Smooth muscle cell of the brain vasculature (primary cell): ENCODE results near the gene SIPA1L3.
"Not testable (repeated sequence)": the region's sequence is repeated elsewhere in the genome, so short reads cannot be mapped to it uniquely, and the experiment has no call there.

Experiments used
- DNase-seq: peaks from one replicate; pipeline ENCODE4 v3.0.0-alpha.2; 2012; ENCODE audit warnings: low read depth, low spot score

SIPA1L3 gene

GRCh38 chr19:37906869-37907734, at the start of gene SIPA1L3:
SIPA1L3 (plus strand) TSS chr19:37907208; CDS start chr19:38081566, 174,358 bp downstream.
- peak; percentile 92 for DNase-seq

GRCh38 chr19:37864501-37864900, 42.5 kb upstream of the SIPA1L3 start:
- no peak for DNase-seq

- DNase-seq: not testable (repeated sequence)
These were observed 41.1 kb upstream of the SIPA1L3 start for GRCh38 chr19:37865930-37866329.

- DNase-seq: no peak
These were observed 39.2 kb upstream of the SIPA1L3 start for GRCh38 chr19:37867831-37868230.

- no peak for DNase-seq
These were observed 37.2 kb upstream of the SIPA1L3 start for GRCh38 chr19:37869766-37870340.

GRCh38 chr19:37872383-37872782, 34.6 kb upstream of the SIPA1L3 start:
- no peak for DNase-seq

- no peak for DNase-seq
These were observed 32.2 kb upstream of the SIPA1L3 start for GRCh38 chr19:37874784-37875183.

GRCh38 chr19:37876032-37876431, 31.0 kb upstream of the SIPA1L3 start:
- no peak for DNase-seq

- DNase-seq: no peak
These were observed 29.9 kb upstream of the SIPA1L3 start for GRCh38 chr19:37877147-37877546.

GRCh38 chr19:37885392-37885791, 21.6 kb upstream of the SIPA1L3 start:
- DNase-seq: no peak

GRCh38 chr19:37886571-37886970, 20.4 kb upstream of the SIPA1L3 start:
- no peak for DNase-seq

GRCh38 chr19:37893845-37894575, 13.0 kb upstream of the SIPA1L3 start:
- DNase-seq: no peak

- DNase-seq: no peak
These were observed 10.8 kb upstream of the SIPA1L3 start for GRCh38 chr19:37896180-37896579.

GRCh38 chr19:37899453-37899852, 7.6 kb upstream of the SIPA1L3 start:
- DNase-seq: no peak

GRCh38 chr19:37899966-37900365, 7.0 kb upstream of the SIPA1L3 start:
- no peak for DNase-seq

GRCh38 chr19:37902668-37903067, 4.3 kb upstream of the SIPA1L3 start:
- peak; percentile 46 for DNase-seq

GRCh38 chr19:37903096-37903495, 3.9 kb upstream of the SIPA1L3 start:
- no peak for DNase-seq

- no peak for DNase-seq
These were observed 801 bp upstream of the SIPA1L3 start, which contains the start of gene WDR87 for GRCh38 chr19:37905946-37906868. WDR87 (minus strand) TSS chr19:37906594; CDS start chr19:37898239, 8,355 bp downstream.

GRCh38 chr19:37907735-37908455, 887 bp downstream of the SIPA1L3 start:
- DNase-seq: no peak

GRCh38 chr19:37909661-37910199, 2.7 kb downstream of the SIPA1L3 start:
- DNase-seq: no peak
